B cell (primary cell): Measurements from ENCODE around the gene DHRS7B. TPM values are rescaled to one million over a fixed set of nuclear protein-coding genes. Genes with fewer than 3 reads are reported as not detected.

Experiments
- ATAC-seq: fragments of 200-7000 bp; cut with Tn5 transposase; one replicate; pipeline ENCODE4 v1.10.0; 2021; ENCODE audit warnings: low read depth, mild to moderate bottlenecking, moderate number of reproducible peaks, moderate library complexity
- CTCF ChIA-PET: fragments of 350-600 bp; sonication (Branson Sonifier 250); formaldehyde crosslinking; loops from one replicate; lab custom pipeline; 2021; ENCODE audit warnings: antibody characterized with exemption, inconsistent platforms; lab: Charles Lee
- POLR2A ChIA-PET: fragments of 350-600 bp; sonication (Branson Sonifier 250); formaldehyde crosslinking; loops from one replicate; lab custom pipeline; 2021; ENCODE audit warnings: antibody characterized with exemption; lab: Charles Lee
- DNase-seq: peaks from one replicate; pipeline ENCODE4 v3.0.0; 2013
- H2AFZ ChIP-seq: 2 replicates; pipeline ENCODE4 v1.6.1; 2012; ENCODE audit warnings: mild to moderate bottlenecking, low read depth, low read length; ENCODE audit not compliant: insufficient read depth, poor library complexity, severe bottlenecking
- H3K27ac ChIP-seq, 2 donors: 1 replicate in 1 of 2; 2 replicates in 1 of 2; pipeline ENCODE4 v1.5.1; 2012 to 2013; ENCODE audit warnings: low read length in 2 of 2, mild to moderate bottlenecking in 2 of 2, moderate library complexity in 1 of 2
- H3K27me3 ChIP-seq, 4 experiments: fragments of 200-600 bp in 1 of 4; sonication (generic) in 1 of 4; replicated peaks in 1 of 4; 1 replicate in 2 of 4; 2 replicates in 2 of 4; pipeline versions ENCODE4 v1.6.1 to v1.7.0; 2013 to 2016; ENCODE audit warnings: low read length in 3 of 4, mild to moderate bottlenecking in 2 of 4, mixed read lengths in 1 of 4, moderate library complexity in 1 of 4; ENCODE audit not compliant: insufficient read depth in 4 of 4, control insufficient read depth in 3 of 4; ENCODE audit errors: control extremely low read depth in 1 of 4
- H3K36me3 ChIP-seq, 2 experiments: replicated peaks in 1 of 2; 1 replicate in 1 of 2; 2 replicates in 1 of 2; pipeline versions ENCODE4 v1.6.1 to v1.7.1; 2013; ENCODE audit warnings: low read length in 1 of 2; ENCODE audit not compliant: insufficient read depth in 2 of 2, control insufficient read depth in 1 of 2; ENCODE audit errors: control extremely low read depth in 1 of 2, extremely low read depth in 1 of 2
- H3K4me1 ChIP-seq, 2 donors: fragments of 200-600 bp in 1 of 2; sonication (generic) in 1 of 2; 1 replicate in 1 of 2; 2 replicates in 1 of 2; pipeline versions ENCODE4 v1.5.1 to v1.6.1; 2013 to 2017; ENCODE audit warnings: low read length in 2 of 2; ENCODE audit not compliant: control insufficient read depth in 2 of 2, insufficient read depth in 2 of 2
- H3K4me2 ChIP-seq: replicated peaks from 2 replicates; pipeline ENCODE3; 2012; ENCODE audit warnings: mild to moderate bottlenecking, low read depth, low read length; ENCODE audit not compliant: poor library complexity, severe bottlenecking
- H3K4me3 ChIP-seq, 5 experiments: fragments of 200-600 bp in 1 of 5; sonication (generic) in 1 of 5; 1 replicate in 3 of 5; 2 replicates in 2 of 5; pipeline versions ENCODE4 v1.5.1 to v1.7.0; 2011 to 2016; ENCODE audit warnings: low read length in 4 of 5, mild to moderate bottlenecking in 4 of 5, low read depth in 2 of 5, control low read depth in 1 of 5, moderate library complexity in 1 of 5; ENCODE audit not compliant: insufficient read depth in 1 of 5; ENCODE audit errors: control extremely low read depth in 1 of 5, extremely low read depth in 1 of 5
- H3K79me2 ChIP-seq: fragments of 200-600 bp; sonication (generic); one replicate; pipeline ENCODE4 v1.6.0; 2016; ENCODE audit warnings: low read length; ENCODE audit not compliant: control insufficient read depth, insufficient read depth
- H3K9ac ChIP-seq: fragments of 200-600 bp; sonication (generic); 2 replicates; pipeline ENCODE4 v1.6.1; 2017; ENCODE audit warnings: mild to moderate bottlenecking, low read length, moderate library complexity
- H3K9me3 ChIP-seq, 3 donors: one replicate each; pipeline versions ENCODE4 v1.6.1 to v1.7.1; 2013; ENCODE audit warnings: low read length in 2 of 3; ENCODE audit not compliant: control insufficient read depth in 2 of 3, insufficient read depth in 1 of 3; ENCODE audit errors: control extremely low read depth in 1 of 3
- H4K20me1 ChIP-seq: 2 replicates; pipeline ENCODE4 v1.6.0; 2012; ENCODE audit warnings: mild to moderate bottlenecking, low read length; ENCODE audit not compliant: insufficient read depth, control insufficient read depth, poor library complexity, severe bottlenecking
- H3K27ac Mint-ChIP-seq: one replicate; pipeline ENCODE4 v1.8.0; 2021; ENCODE audit warnings: mixed read lengths
- H3K27me3 Mint-ChIP-seq: one replicate; pipeline ENCODE4 v1.8.0; 2021; ENCODE audit warnings: mixed read lengths
- H3K4me1 Mint-ChIP-seq: one replicate; pipeline ENCODE4 v1.8.0; 2021; ENCODE audit warnings: mixed read lengths
- H3K4me3 Mint-ChIP-seq: one replicate; pipeline ENCODE4 v1.8.0; 2021; ENCODE audit warnings: mixed read lengths
- H3K9me3 Mint-ChIP-seq: one replicate; pipeline ENCODE4 v1.8.0; 2022; ENCODE audit warnings: mixed read lengths; ENCODE audit not compliant: insufficient read depth
- EZH2 ChIP-seq: IDR thresholded peaks from 2 replicates; pipeline ENCODE4 v1.6.1; 2012; ENCODE audit warnings: borderline replicate concordance, low read depth, mild to moderate bottlenecking, moderate library complexity, low read length; ENCODE audit not compliant: insufficient read depth, poor library complexity, severe bottlenecking
- WGBS: methylation state at CpG from one replicate; pipeline ENCODE4 v1.1.5; 2013; ENCODE audit warnings: missing lambda C conversion rate; ENCODE audit not compliant: insufficient coverage; 5-methylcytosine and 5-hydroxymethylcytosine counted together
- intact Hi-C: fragments of 100-400 bp; cut with micrococcal nuclease; formaldehyde crosslinking; loops from one replicate; pipeline ENCODE4 v1.10.0; 2022
- polyA plus RNA-seq: library from polyadenylated mRNA; depleted of rRNA; stranded (reverse); fragments of >200 nt; gene quantifications from 2 replicates; pipeline ENCODE4 v1.2.3, GENCODE V29; 2012
- total RNA-seq, 2 donors: library from RNA; stranded (reverse); fragments of 120-200 nt in 1 of 2; gene quantifications; 1 replicate in 1 of 2; 2 replicates in 1 of 2; pipeline versions ENCODE4 v1.2.3 to v1.2.4, GENCODE V29; 2013 to 2022
- TF ChIP-seq, protein P1 (sequence below): fragments of 200-600 bp; IDR thresholded peaks from one replicate; pipeline ENCODE4 v1.8.0; 2022; ENCODE audit warnings: antibody characterized with exemption, mild to moderate bottlenecking

Gene DHRS7B
- total and polyA plus RNA-seq, 2 donors (not counting 1 experiment from before 2014, with no cell fraction given) = 8.2 to 13.4 TPM

GRCh38 chr17:21160401-21160800, 33.6 kb downstream of the DHRS7B start:
- no peaks in the 10 kb centered on the region for H4K20me1 ChIP-seq

GRCh38 chr17:21161498-21162393, 35.0 kb downstream of the DHRS7B start:
- no peak overlapping the region for H3K4me3 Mint-ChIP-seq
- H3K27ac Mint-ChIP-seq = no peak overlapping the region
- ChIA-PET POLR2A (no interaction called here), CTCF (interaction anchor here (0.6 kb wide), 1 partner anchor 42 kb away, joined by 3 read pairs; no protein-coding TSS in a partner anchor)
- ATAC-seq (no peak), DNase-seq (no peak)
- no peaks in the 10 kb centered on the region for H3K4me1 ChIP-seq
- H2AFZ ChIP-seq = no peak overlapping the region
- no peaks in the 10 kb centered on the region for H4K20me1 ChIP-seq
- H3K27me3 ChIP-seq = no peaks in the 10 kb centered on the region
- H3K9me3 Mint-ChIP-seq = no peaks in the 10 kb centered on the region
- H3K27ac ChIP-seq = no peak overlapping the region
- peaks cover 2% of the 10 kb centered on the region for H3K4me1 Mint-ChIP-seq
- H3K9ac ChIP-seq = no peak overlapping the region
- intact Hi-C loops = no loop called here
- no peaks in the 10 kb centered on the region for H3K9me3 ChIP-seq
- WGBS = 89% methylated on average over 5 of the region's 7 CpGs
- H3K36me3 ChIP-seq = no peaks in the 10 kb centered on the region
- H3K79me2 ChIP-seq = peaks cover 5% of the 10 kb centered on the region
- TF ChIP-seq, protein P1, sequence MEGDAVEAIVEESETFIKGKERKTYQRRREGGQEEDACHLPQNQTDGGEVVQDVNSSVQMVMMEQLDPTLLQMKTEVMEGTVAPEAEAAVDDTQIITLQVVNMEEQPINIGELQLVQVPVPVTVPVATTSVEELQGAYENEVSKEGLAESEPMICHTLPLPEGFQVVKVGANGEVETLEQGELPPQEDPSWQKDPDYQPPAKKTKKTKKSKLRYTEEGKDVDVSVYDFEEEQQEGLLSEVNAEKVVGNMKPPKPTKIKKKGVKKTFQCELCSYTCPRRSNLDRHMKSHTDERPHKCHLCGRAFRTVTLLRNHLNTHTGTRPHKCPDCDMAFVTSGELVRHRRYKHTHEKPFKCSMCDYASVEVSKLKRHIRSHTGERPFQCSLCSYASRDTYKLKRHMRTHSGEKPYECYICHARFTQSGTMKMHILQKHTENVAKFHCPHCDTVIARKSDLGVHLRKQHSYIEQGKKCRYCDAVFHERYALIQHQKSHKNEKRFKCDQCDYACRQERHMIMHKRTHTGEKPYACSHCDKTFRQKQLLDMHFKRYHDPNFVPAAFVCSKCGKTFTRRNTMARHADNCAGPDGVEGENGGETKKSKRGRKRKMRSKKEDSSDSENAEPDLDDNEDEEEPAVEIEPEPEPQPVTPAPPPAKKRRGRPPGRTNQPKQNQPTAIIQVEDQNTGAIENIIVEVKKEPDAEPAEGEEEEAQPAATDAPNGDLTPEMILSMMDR = no peak
- no peak for TF ChIP-seq EZH2
- H3K4me3 ChIP-seq = no peak overlapping the region
- no peaks in the 10 kb centered on the region for H3K27me3 Mint-ChIP-seq
- no peak overlapping the region for H3K4me2 ChIP-seq

More at GRCh38 chr17:21160401-21160800, 33.6 kb downstream of the DHRS7B start:
- no peak overlapping the region for H3K9ac ChIP-seq
- peaks cover 2% of the 10 kb centered on the region for H3K9me3 Mint-ChIP-seq
- no peak overlapping the region for H3K4me3 Mint-ChIP-seq
- DNase-seq (no peak), ATAC-seq (no peak)
- H3K27ac ChIP-seq = no peak overlapping the region
- H3K4me1 Mint-ChIP-seq = peaks cover 2% of the 10 kb centered on the region
- H3K36me3 ChIP-seq = no peaks in the 10 kb centered on the region
- ChIA-PET POLR2A (no interaction called here), CTCF (no interaction called here)
- no peaks in the 10 kb centered on the region for H3K27me3 Mint-ChIP-seq
- intact Hi-C loops = no loop called here
- H3K4me2 ChIP-seq = no peak overlapping the region
- H3K27me3 ChIP-seq = no peaks in the 10 kb centered on the region
- TF ChIP-seq EZH2 = no peak
- TF ChIP-seq, protein P1 = no peak
- no peaks in the 10 kb centered on the region for H3K4me1 ChIP-seq
- H2AFZ ChIP-seq = no peak overlapping the region
- no peak overlapping the region for H3K4me3 ChIP-seq
- H3K27ac Mint-ChIP-seq = no peak overlapping the region
- peaks cover 0 to 3% (median 0%) of the 10 kb centered on the region in 3 donors for H3K9me3 ChIP-seq
- peaks cover 5% of the 10 kb centered on the region for H3K79me2 ChIP-seq
